ENCODE data around the gene MRPL39.

Gene MRPL39

DNA sequence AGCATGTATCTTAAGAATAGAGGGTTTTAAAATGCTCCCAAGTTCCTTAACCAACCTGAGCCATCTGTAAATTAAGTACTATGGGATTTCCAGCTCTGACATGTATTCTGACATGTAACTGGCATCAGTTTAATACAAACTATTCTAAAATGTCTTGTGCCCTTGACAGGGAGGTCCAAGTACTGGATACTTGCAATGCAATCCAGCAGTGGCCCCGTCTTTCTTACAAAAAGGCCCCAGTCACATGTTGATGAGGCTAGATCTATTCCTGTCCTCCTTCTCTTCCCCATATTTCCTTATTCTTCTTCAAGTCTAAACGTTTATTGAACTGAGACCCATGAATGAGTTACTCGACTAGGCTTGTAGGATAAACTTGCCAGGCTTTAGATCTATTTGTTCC is 46.4 kb downstream of the MRPL39 start:
- no peak for TF ChIP-seq CTCF (IDR thresholded peaks at IDR 0.05; ENCODE audit: low read depth, low read length, missing control alignments)
- in situ Hi-C loops (cut with HindIII; ENCODE audit: low sequenced_read_pairs) = no loop called here
- H3K4me3 ChIP-seq (ENCODE audit: low read depth, low read length) = no peak overlapping the region

DNA sequence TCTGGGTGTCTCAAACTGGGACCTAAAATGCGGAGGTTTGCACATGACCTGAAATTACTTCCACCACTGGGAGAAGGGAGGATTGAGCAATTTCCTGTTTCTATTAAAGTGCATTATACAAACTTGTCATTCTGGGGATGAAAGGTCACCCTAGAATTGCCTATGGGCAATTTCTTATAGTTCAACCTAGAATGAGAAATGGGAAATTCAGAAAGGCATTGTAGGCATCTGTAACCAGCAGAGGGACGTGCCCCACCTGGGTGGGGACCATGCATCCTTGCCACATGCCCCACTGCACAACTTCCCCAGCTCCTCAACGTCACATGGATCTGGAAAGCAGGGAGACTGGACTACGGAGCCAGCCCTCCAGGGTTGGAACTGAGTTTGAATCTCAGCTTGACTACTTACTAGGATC is 47.0 kb downstream of the MRPL39 start:
- H3K4me3 ChIP-seq (ENCODE audit: low read depth, low read length) = no peak overlapping the region
- DNase-seq (ENCODE audit: low read depth) = no peak
- TF ChIP-seq CTCF (IDR thresholded peaks at IDR 0.05; ENCODE audit: low read depth, low read length, missing control alignments) = no peak
- in situ Hi-C loops (cut with HindIII; ENCODE audit: low sequenced_read_pairs) = no loop called here

More for the DNA sequence above, 46.4 kb downstream of the MRPL39 start:
- DNase-seq (ENCODE audit: low read depth) = no peak

DNA sequence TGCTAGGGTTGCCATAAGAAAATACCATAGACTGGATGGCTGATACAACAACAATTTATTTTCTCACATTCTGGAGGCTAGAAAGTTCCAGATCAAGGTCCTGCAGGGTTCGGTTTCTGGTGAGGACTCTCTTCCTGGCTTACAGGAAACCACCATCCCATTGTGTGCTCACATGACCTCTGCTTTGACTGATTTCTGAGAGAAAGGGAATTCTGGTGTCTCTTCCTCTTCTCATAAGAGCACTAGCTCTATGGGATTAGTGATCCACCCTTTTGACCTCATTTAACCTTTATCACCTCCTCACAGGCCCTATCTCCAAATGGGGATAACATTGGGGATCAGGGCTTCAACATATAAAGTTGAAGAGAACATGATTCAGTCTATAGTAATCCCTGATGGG is 47.5 kb downstream of the MRPL39 start:
- no peak for DNase-seq (ENCODE audit: low read depth)
- H3K4me3 ChIP-seq (ENCODE audit: low read depth, low read length) = no peak overlapping the region
- in situ Hi-C loops (cut with HindIII; ENCODE audit: low sequenced_read_pairs) = no loop called here
- TF ChIP-seq CTCF (IDR thresholded peaks at IDR 0.05; ENCODE audit: low read depth, low read length, missing control alignments) = no peak

DNA sequence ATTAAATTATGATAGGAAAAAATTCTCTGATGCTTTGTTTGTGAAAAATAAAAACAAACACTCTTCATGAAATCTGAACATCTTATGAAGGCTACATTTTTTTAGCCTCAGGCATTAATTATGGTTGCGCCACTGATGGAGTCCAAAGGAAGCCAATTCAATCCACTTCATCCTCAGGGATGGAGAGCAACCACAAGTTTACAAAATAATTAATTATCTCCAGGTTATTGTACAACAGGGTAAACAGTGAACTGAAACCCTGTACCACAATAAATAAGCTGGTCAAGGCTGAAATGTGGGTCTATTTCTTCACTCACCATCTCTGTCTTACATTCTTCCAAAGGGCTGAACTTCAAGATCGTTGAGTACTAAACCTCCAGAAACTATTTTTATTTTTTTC is 49.2 kb downstream of the MRPL39 start:
- no peak overlapping the region for H3K4me3 ChIP-seq (ENCODE audit: low read depth, low read length)
- DNase-seq (ENCODE audit: low read depth) = no peak
- no peak for TF ChIP-seq CTCF (IDR thresholded peaks at IDR 0.05; ENCODE audit: low read depth, low read length, missing control alignments)
- in situ Hi-C loops (cut with HindIII; ENCODE audit: low sequenced_read_pairs) = no loop called here

DNA sequence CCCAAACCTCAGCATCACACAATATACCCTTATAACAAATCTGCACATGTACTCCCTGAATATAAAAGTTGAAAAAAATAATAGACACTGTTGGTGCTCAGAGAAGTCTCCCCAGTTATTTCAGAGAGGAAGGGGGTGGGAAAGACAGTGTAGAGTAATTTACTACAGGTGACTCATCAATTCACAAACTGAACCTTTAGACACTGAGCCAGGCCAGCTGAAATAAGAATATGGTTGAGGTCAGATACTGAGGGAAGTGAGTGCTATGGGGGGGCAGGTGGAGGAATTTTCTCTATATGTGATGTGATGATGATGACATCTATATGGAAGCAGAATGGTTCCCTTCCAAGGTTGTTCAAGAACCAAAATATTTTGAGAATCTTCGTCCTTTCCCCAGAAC is 50.1 kb downstream of the MRPL39 start:
- DNase-seq (ENCODE audit: low read depth) = no peak
- TF ChIP-seq CTCF (IDR thresholded peaks at IDR 0.05; ENCODE audit: low read depth, low read length, missing control alignments) = no peak
- in situ Hi-C loops (cut with HindIII; ENCODE audit: low sequenced_read_pairs) = no loop called here
- H3K4me3 ChIP-seq (ENCODE audit: low read depth, low read length) = no peak overlapping the region

DNA sequence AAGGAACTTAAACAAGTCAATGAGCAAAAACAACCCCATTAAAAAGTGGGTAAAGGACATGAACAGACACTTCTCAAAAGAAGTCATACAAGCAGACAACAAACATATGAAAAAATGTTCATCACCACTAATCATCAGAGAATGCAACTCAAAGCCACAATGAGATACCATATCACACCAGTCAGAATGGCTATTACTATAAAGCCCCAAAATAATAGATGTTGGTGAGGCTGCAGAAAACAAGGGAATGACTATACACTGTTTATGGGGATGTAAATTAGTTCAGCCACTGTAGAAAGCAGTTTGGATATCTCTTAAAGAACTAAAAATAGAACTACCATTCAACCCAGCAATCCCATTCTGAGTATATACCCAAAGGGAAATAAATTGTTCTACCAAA is 51.2 kb downstream of the MRPL39 start:
- DNase-seq (ENCODE audit: low read depth) = no peak
- H3K4me3 ChIP-seq (ENCODE audit: low read depth, low read length) = no peak overlapping the region
- in situ Hi-C loops (cut with HindIII; ENCODE audit: low sequenced_read_pairs) = no loop called here
- no peak for TF ChIP-seq CTCF (IDR thresholded peaks at IDR 0.05; ENCODE audit: low read depth, low read length, missing control alignments)

- no peak overlapping the region for H3K4me3 ChIP-seq (ENCODE audit: low read depth, low read length)
- in situ Hi-C loops (cut with HindIII; ENCODE audit: low sequenced_read_pairs) = no loop called here
- no peak for DNase-seq (ENCODE audit: low read depth)
- TF ChIP-seq CTCF (IDR thresholded peaks at IDR 0.05; ENCODE audit: low read depth, low read length, missing control alignments) = no peak
Measured at GRCh38 chr21:25555492-25555891, 51.8 kb downstream of the MRPL39 start.
